ENCODE results near the gene RSPH10B.

DNA sequence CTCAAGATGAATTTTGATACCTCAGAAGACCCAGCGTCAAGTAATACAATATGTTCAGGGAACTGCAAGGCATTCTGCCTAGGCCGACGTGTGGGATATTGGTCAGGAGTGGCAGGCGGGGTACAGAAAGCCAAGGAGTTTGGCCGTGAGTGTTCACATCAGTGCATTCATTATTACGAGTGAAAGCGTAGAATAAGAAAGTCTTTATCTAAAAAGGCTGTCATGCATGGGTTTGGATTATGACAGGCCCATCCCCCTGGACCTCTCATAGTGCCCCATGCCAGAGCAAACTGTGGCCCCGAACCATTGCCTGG is 46.1 kb upstream of the RSPH10B start:
- TF ChIP-seq, protein P1, sequence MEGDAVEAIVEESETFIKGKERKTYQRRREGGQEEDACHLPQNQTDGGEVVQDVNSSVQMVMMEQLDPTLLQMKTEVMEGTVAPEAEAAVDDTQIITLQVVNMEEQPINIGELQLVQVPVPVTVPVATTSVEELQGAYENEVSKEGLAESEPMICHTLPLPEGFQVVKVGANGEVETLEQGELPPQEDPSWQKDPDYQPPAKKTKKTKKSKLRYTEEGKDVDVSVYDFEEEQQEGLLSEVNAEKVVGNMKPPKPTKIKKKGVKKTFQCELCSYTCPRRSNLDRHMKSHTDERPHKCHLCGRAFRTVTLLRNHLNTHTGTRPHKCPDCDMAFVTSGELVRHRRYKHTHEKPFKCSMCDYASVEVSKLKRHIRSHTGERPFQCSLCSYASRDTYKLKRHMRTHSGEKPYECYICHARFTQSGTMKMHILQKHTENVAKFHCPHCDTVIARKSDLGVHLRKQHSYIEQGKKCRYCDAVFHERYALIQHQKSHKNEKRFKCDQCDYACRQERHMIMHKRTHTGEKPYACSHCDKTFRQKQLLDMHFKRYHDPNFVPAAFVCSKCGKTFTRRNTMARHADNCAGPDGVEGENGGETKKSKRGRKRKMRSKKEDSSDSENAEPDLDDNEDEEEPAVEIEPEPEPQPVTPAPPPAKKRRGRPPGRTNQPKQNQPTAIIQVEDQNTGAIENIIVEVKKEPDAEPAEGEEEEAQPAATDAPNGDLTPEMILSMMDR (IDR thresholded peaks at IDR 0.05; ENCODE audit: poor library complexity) = no peak
- no peak for TF ChIP-seq EZH2 (IDR thresholded peaks at IDR 0.05; ENCODE audit: borderline replicate concordance)
